ENCODE data around the gene TEDC2.
"Not testable (repeated sequence)": the region's sequence is repeated elsewhere in the genome, so short reads cannot be mapped to it uniquely, and the experiment has no call there.

The TEDC2 gene

GRCh38 chr16:2439598-2439997, 20.3 kb upstream of the TEDC2 start:
- DNase-seq: no peak

GRCh38 chr16:2441143-2441804, 18.6 kb upstream of the TEDC2 start:
- DNase-seq: not testable (repeated sequence)

GRCh38 chr16:2443555-2443954, 16.4 kb upstream of the TEDC2 start:
- DNase-seq: no peak

GRCh38 chr16:2447920-2448583, 11.9 kb upstream of the TEDC2 start:
- DNase-seq: no peak

DNA sequence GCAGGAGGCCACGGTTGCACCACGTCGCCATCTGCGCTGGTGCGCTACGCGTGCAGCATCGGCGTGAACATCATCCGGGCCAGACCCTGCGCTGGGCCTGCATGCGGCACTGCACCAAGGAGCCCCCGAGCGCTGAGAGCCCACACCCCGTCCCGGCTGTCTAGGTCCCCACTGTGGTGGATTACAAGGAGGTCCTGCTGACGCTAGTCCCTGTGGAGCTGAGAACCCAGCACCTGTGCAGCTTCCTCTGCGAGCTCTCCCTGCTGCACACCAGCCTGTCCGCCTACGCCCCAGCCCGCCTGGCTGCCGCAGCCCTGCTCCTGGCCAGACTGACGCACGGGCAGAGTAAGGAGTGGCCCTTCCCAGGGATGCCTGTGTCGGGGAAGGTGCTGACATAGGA, 10.8 kb upstream of the TEDC2 start:
- DNase-seq: no peak

- no peak for DNase-seq
These were observed 9.4 kb upstream of the TEDC2 start for GRCh38 chr16:2450535-2450934.

GRCh38 chr16:2450975-2451381, 8.9 kb upstream of the TEDC2 start:
- no peak for DNase-seq

- no peak for DNase-seq
These were observed 8.0 kb upstream of the TEDC2 start for GRCh38 chr16:2451851-2452320.

DNA sequence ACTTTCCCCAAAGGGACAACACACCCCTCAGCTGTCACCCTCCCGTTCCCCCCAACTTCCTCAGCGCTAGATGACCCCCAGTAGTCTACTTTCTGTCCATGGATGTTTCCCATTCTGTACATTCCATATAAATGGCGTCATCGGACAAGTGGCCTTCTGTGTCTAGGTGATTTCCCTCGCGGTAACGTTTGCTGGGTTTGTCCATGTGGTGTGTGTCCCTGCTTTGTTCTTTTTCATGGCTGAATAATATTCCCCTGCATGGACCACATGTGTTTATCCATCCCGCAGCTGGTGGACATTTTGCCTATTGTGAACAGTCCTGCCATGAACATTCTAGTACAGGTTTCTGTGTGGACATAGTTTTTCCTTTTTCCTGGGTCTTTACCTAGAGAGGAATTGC, 7.3 kb upstream of the TEDC2 start:
- no peak for DNase-seq

- DNase-seq: no peak
These were observed 4.6 kb upstream of the TEDC2 start for GRCh38 chr16:2455081-2455845.

- DNase-seq: no peak
These were observed 3.3 kb upstream of the TEDC2 start for GRCh38 chr16:2456551-2457153.

DNA sequence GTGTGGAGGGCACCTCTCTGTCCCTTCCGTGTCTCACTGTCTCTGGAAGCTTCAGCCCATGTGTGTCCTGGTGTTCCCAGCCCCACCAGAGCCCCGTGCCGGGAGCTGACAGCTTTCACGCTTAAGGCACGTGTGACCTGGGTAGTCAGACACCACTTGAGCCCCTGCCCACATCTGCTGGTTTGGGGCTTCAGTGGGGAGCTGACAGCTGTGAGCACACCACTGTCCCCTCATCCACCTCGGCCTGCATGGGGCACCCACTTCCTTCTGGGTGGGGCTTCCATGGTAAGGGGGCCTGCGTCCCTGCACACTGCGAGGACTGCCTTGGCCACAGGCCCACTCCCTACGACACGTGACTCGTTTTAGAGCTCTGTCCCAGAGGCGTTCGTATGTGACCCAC, 2.6 kb upstream of the TEDC2 start:
- no peak for DNase-seq

DNA sequence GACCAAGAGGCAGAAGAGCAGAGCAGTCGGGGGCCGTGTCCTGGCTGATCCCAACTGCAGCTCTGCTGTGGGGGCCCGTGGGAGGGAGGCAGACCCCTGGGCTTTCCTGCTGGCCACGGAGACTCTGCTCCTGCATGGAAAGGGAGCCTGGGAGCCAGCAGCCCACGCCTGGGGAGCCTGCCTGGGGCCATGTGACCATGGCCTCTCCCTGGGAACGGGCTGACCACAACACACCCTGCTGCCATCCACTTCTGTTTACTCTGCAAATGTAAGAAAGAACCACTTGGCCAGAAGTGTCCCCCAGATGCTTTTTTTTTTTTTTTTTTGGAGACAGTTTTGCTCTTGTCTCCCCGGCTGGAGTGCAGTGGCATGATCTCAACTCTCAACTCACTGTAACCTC, 2.0 kb upstream of the TEDC2 start:
- DNase-seq: no peak

GRCh38 chr16:2458887-2459646, 842 bp upstream of the TEDC2 start:
- no peak for DNase-seq

DNA sequence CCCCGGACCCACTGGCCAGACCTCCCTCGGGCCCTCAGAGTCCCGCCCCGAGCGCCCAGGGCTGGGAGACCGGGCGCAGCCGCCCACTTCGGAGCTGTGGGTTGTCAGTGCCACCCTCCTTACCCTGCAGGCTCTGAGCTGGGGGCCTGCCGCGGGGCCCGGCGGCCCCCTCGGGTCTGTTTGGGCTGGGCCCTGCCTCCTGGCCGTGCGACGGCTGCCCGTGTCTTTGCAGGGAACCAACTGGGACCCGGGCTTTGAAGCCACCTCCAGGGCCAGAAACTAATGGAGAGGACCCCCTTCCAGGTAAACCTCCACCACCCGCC, 443 bp downstream of the TEDC2 start:
- DNase-seq: no peak

- DNase-seq: no peak
These were observed 1.0 kb downstream of the TEDC2 start for GRCh38 chr16:2460916-2461315.

- no peak for DNase-seq
These were observed 2.3 kb downstream of the TEDC2 start for GRCh38 chr16:2462031-2462866.

- DNase-seq: no peak
These were observed 4.4 kb downstream of the TEDC2 start for GRCh38 chr16:2464333-2464732.

- DNase-seq: no peak
These were observed 5.9 kb downstream of the TEDC2 start for GRCh38 chr16:2465653-2466415.

- DNase-seq: no peak
These were observed 7.0 kb downstream of the TEDC2 start for GRCh38 chr16:2466667-2467527.

Data from NCI-H1436 treated with DMSO at 0.1 percent for 48 hours (cell line).